GM12873 (cell line): Measurements from ENCODE around the gene ACTG2.

Experiments used
- TF ChIP-seq, protein P1 (sequence below): IDR thresholded peaks from 2 replicates; pipeline ENCODE4 v1.5.1; 2012; ENCODE audit warnings: low read depth, mild to moderate bottlenecking, moderate library complexity, low read length, control low read depth; ENCODE audit not compliant: insufficient read depth; ENCODE audit errors: missing control alignments

The ACTG2 gene

DNA sequence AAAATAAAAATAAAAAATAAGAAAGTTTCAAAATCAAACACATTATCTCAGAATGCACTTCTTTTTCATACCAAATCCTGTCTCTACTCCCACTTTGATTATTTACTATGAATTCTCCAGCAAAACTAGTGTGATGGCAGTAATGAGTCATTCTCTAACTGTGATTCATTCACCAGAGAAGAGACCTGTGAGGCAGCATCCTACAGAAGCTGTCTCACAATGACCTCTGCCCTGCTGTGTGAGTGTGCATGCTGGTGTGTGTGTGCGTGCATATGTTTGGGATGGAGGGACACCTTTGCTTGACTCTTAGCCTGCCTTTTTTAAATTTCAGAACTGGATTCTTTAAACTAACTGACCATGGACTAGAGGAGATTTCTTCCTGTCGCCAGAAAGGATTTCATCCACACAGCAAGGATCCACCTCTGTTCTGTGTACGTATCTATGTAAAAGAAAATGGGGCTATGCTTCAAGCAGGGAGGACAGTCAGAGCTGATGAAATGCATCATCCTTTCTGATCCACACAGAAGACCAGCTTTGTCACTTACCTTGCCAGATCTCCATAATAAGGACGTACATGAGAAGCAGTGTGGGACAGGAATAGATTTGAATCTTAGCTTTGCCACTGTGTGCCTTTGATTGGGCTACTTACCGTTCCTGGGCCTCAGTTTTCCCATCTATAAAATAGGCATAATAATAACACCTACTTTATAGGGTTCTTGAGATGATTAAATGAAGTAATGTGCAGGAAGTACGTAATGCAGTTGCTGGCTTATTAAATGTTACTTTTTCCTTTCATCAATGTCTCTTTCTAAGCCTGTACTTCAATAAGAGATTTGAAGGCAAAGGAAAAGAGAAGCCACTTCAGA, 32.9 kb upstream of the ACTG2 start:
- TF ChIP-seq, protein P1, sequence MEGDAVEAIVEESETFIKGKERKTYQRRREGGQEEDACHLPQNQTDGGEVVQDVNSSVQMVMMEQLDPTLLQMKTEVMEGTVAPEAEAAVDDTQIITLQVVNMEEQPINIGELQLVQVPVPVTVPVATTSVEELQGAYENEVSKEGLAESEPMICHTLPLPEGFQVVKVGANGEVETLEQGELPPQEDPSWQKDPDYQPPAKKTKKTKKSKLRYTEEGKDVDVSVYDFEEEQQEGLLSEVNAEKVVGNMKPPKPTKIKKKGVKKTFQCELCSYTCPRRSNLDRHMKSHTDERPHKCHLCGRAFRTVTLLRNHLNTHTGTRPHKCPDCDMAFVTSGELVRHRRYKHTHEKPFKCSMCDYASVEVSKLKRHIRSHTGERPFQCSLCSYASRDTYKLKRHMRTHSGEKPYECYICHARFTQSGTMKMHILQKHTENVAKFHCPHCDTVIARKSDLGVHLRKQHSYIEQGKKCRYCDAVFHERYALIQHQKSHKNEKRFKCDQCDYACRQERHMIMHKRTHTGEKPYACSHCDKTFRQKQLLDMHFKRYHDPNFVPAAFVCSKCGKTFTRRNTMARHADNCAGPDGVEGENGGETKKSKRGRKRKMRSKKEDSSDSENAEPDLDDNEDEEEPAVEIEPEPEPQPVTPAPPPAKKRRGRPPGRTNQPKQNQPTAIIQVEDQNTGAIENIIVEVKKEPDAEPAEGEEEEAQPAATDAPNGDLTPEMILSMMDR = no peak

DNA sequence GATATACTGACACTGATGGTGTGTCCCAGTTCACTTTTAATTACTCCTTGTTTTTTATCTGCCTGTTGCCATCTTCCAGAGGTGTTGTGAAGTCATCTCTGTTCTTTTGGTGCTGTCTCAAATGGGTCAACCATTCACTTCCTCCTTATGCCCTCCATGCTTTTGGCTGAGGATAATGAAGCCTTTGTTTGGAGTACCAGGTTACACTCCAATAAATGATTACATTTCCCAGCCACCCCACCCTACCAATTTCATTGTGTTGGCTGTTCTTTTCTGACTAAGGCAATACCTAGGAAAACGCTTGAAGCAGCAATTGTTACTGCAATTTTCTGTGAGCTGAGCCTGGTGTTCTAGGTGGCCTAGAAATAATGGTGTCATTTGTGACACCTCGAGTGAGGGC, 29.8 kb upstream of the ACTG2 start:
- TF ChIP-seq, protein P1 = no peak

DNA sequence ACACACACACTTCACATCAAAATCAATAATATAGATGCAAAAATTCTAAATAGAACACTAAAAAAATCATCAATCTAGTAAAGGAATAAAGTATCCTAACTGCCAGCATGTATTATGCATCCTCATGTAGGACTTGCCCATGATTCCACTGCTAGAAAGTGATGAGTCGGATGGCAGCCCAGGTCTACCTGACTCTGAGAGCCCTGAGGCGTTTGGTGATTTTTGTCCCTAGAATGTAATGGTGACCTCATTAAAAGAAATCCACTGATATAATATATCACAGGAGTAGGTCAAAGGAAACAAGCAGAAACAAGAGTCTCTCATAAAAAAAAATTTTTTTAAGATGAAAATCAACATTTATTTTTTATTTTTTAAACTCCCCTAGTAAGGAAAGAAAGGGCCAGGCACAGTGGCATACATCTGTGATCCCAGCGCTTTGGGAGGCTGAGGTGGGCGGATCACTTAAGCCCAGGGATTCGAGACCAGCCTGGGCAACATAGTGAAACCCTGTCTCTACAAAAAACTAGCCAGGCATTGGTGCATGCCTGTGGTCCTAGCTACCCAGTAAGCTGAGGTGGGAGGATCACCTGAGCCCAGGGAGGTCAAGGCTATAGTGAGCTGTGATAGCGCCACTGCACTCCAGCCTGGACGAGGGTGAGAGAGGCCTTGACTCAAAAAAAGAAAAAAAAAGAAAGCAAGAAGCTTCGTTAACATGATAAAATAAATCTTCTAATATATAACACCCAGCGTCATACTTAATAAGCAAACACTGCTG, 24.4 kb upstream of the ACTG2 start:
- TF ChIP-seq, protein P1 = no peak

DNA sequence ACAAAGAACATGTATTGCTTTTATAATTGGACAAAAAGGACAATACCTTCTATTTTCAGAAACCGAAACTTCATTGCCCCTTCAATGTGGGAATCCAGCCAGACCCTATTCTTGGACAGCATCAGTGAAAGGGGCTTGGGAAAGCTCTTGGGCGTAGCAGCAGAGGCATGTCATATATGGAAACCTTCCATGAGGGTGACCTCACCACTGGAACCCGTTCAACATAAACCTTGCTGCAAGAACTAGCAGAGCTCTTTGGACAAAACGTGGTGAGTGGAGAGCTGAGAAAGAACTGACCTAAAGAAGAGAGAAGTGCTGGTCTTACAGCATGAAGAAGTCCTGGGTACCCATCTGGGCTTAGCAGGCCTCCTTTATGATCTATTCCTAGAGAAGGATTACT, 22.7 kb upstream of the ACTG2 start:
- TF ChIP-seq, protein P1 = no peak

DNA sequence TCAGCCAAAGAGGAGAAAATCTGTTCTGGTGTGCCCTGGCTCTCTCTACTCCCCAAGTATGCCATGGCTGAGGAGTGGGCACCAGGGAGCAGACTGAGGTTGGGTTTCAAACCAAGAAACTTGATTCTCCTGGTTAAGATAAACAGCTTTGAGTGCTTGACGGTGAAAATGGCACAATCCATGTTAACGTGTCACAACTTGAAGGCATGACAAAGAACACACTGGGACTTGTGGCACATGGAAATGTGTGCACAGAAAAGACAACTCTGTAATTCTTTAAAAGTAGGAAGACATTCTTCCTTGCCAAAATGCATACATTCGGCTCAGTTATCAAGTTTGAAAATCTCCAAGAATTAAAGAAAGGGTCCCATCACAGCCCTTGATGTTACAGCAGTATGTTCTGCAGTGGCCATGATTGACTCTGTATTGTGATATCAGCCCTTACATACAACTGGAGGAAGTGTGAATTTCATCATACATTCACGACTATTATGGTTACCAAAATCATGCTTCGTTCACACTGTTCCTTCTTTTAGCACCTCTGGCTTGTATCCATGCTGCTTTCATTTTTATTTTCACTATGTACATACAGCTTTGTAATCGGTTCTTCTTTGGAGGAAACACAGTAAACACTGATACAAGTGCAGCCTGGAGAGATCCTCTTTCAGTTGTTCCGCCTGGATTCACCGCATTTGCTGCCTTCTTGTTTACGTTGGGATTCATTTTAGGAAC, 15.6 kb upstream of the ACTG2 start:
- TF ChIP-seq, protein P1 = no peak

DNA sequence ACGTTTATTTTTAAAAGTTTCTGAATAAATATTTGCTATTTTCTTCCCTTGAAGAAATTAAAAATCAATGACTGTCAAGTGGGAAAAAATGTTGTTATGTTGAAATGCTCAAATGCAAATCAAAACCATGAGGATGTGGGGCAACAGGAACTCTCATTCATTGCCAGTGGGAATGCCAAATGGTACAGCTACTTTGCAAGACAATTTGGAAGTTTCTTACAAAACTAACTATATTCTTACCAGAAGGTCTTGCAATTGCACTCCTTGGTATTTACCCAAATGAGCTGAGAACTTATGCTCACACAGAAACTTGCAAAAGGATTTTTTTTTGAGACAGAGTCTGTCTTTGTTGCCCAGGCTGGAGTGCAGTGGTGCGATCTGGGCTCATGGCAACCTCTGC, 7.4 kb upstream of the ACTG2 start:
- TF ChIP-seq, protein P1 = no peak

DNA sequence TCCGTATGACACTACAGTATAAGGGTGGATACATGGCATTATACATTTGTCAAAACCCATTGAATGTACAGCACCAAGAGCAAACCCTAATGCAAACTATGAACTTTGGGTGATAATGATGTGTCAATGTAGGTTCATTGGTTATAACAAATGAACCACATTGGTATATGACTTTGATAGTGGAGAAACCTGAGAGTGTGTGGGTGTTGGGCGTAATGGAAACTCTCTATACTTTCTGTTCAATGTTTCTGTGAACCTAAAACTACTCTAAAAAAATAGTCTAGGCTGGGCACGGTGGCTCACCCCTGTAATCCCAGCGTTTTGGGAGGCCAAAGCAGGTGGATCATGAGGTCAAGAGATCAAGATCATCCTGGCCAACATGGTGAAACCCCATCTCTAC, 6.5 kb upstream of the ACTG2 start:
- TF ChIP-seq, protein P1 = no peak
